K562 (cell line): ENCODE results near the gene ARHGAP42. TPM values are rescaled to one million over a fixed set of nuclear protein-coding genes. Genes with fewer than 3 reads are reported as not detected.

Experiments used
- ATAC-seq: fragments of 200-7000 bp; cut with Tn5 transposase; 3 replicates; pipeline ENCODE4 v1.9.1; 2020; ENCODE audit warnings: moderate library complexity
- BruUV-seq: library from RNA; stranded (reverse); fragments of 400-500 nt; replicated peaks from 2 replicates; lab custom pipeline; 2021; lab: Mats Ljungman, UMichigan
- CTCF ChIA-PET: fragments of 300-600 bp; formaldehyde crosslinking; extraction: SDS; loops from one replicate; lab custom pipeline; 2021; ENCODE audit warnings: low intra/inter-chr PET ratio; lab: Yijun Ruan, JAX
- POLR2A ChIA-PET: fragments of 300-600, 350-650 bp; sonication (Branson Sonifier 250); formaldehyde crosslinking; extraction: SDS; loops from one replicate; lab custom pipeline; 2021; ENCODE audit warnings: antibody characterized with exemption, inconsistent platforms; lab: Yijun Ruan, JAX
- DNase-seq, 4 experiments: peaks; one replicate each; pipeline versions ENCODE4 v3.0.0 to v3.0.0-alpha.2; 2011 to 2018; ENCODE audit warnings: low spot score in 3 of 4, mixed read lengths in 3 of 4; ENCODE audit errors: extremely low read depth in 1 of 4
- FAIRE-seq: peaks from 2 replicates; lab custom pipeline; 2011; peaks lifted over from hg19 to GRCh38; lab: Jason Lieb, UNC
- H2AFZ ChIP-seq: 2 replicates; pipeline ENCODE4 v1.6.0; 2011; ENCODE audit warnings: low read depth, low read length, control low read depth, inconsistent platforms
- H3K27ac ChIP-seq: fragments of 200-600 bp; 3 replicates; pipeline ENCODE4 v1.8.0; 2011; ENCODE audit warnings: low read depth, mild to moderate bottlenecking, control low read depth, inconsistent platforms, low read length, moderate library complexity, mixed read lengths; ENCODE audit errors: extremely low read depth
- H3K27me3 ChIP-seq, 2 experiments: fragments of 300-600 bp in 1 of 2; 2 replicates in 1 of 2; 3 replicates in 1 of 2; pipeline versions ENCODE4 v1.6.0 to v1.8.0; 2011; ENCODE audit warnings: inconsistent platforms in 2 of 2, low read length in 2 of 2, mild to moderate bottlenecking in 1 of 2, mixed read lengths in 1 of 2, moderate library complexity in 1 of 2; ENCODE audit not compliant: control insufficient read depth in 2 of 2, insufficient read depth in 2 of 2
- H3K36me3 ChIP-seq: fragments of 300-600 bp; 3 replicates; pipeline ENCODE4 v1.8.0; 2011; ENCODE audit warnings: mild to moderate bottlenecking, low read length, inconsistent platforms; ENCODE audit not compliant: control insufficient read depth, insufficient read depth
- H3K4me1 ChIP-seq, 2 experiments: fragments of 200-600 bp in 1 of 2; replicated peaks in 1 of 2; 2 replicates in 1 of 2; 3 replicates in 1 of 2; pipeline versions ENCODE4 v1.5.1 to v1.8.0; 2011; ENCODE audit warnings: inconsistent platforms in 2 of 2, low read length in 2 of 2, mild to moderate bottlenecking in 1 of 2, mixed read lengths in 1 of 2, moderate library complexity in 1 of 2; ENCODE audit not compliant: control insufficient read depth in 2 of 2, insufficient read depth in 2 of 2
- H3K4me2 ChIP-seq: 2 replicates; pipeline ENCODE4 v1.6.1; 2011; ENCODE audit warnings: low read length, control low read depth, inconsistent platforms, mixed read lengths; ENCODE audit not compliant: insufficient read depth
- H3K4me3 ChIP-seq: fragments of 200-600 bp; sonication (generic), shearing (Covaris generic); 2 replicates; pipeline ENCODE4 v1.5.1; 2016; ENCODE audit warnings: control low read depth, inconsistent platforms
- H3K79me2 ChIP-seq: fragments of 200-600 bp; 3 replicates; pipeline ENCODE4 v1.8.0; 2011; ENCODE audit warnings: low read length, inconsistent platforms; ENCODE audit not compliant: control insufficient read depth, insufficient read depth
- H3K9ac ChIP-seq, 2 experiments: 2 replicates each; pipeline versions ENCODE4 v1.6.0 to v1.6.1; 2011; ENCODE audit warnings: low read depth in 2 of 2, low read length in 2 of 2, control low read depth in 1 of 2, inconsistent platforms in 1 of 2, mild to moderate bottlenecking in 1 of 2, mixed read lengths in 1 of 2; ENCODE audit not compliant: insufficient read depth in 1 of 2
- H3K9me1 ChIP-seq: one replicate; pipeline ENCODE4 v1.6.0; 2011; ENCODE audit warnings: inconsistent platforms, mild to moderate bottlenecking, low read length, moderate library complexity; ENCODE audit not compliant: control insufficient read depth, insufficient read depth
- H3K9me3 ChIP-seq: replicated peaks from 2 replicates; pipeline ENCODE4 v1.5.1; 2011; ENCODE audit warnings: low read depth, low read length, inconsistent platforms; ENCODE audit not compliant: control insufficient read depth, insufficient read depth
- H4K20me1 ChIP-seq: replicated peaks from 2 replicates; pipeline ENCODE4 v1.6.1; 2011; ENCODE audit warnings: low read length, inconsistent platforms, mixed read lengths; ENCODE audit not compliant: control insufficient read depth, insufficient read depth
- ARID4B ChIP-seq: sonication (generic); formaldehyde crosslinking; IDR thresholded peaks from 2 replicates; pipeline ENCODE4 v1.8.0; 2022; ENCODE audit warnings: mild to moderate bottlenecking, missing genetic modification reagents
- ATF4 ChIP-seq: fragments of 450-650 bp; formaldehyde crosslinking; IDR thresholded peaks from 2 replicates; pipeline ENCODE4 v1.4.0; 2022; ENCODE audit warnings: mild to moderate bottlenecking, moderate library complexity
- MBD2 ChIP-seq: sonication (generic); IDR thresholded peaks from 2 replicates; pipeline ENCODE4 v1.6.1; 2016; ENCODE audit warnings: low read depth, borderline replicate concordance
- VEZF1 ChIP-seq: fragments of 200-800 bp; sonication (Bioruptor generic); IDR thresholded peaks from 2 replicates; pipeline ENCODE4 v1.6.1; 2017; ENCODE audit warnings: missing genetic modification characterization, missing compliant biosample characterization
- ZBED1 ChIP-seq: IDR thresholded peaks from 2 replicates; pipeline ENCODE4 v1.6.1; 2014
- ZZZ3 ChIP-seq: fragments of 450-650 bp; IDR thresholded peaks from 2 replicates; pipeline ENCODE4 v1.6.1; 2016; ENCODE audit warnings: antibody characterized with exemption, mild to moderate bottlenecking, moderate library complexity
- WGBS: fragments of 100-300 bp; shearing (Covaris generic); methylation state at CpG from one replicate; pipeline ENCODE4 v1.1.6; 2016; ENCODE audit warnings: low coverage, mixed read lengths; ENCODE audit not compliant: insufficient coverage; ENCODE audit errors: missing lambda C conversion rate; 5-methylcytosine and 5-hydroxymethylcytosine counted together
- in situ Hi-C: fragments of 300-500 bp; cut with MboI; formaldehyde crosslinking; loops from 4 replicates; pipeline ENCODE4 v1.15.0; 2018; ENCODE audit warnings: inconsistent platforms, mixed read lengths
- intact Hi-C: fragments of 100-400 bp; cut with micrococcal nuclease; formaldehyde crosslinking; loops from 2 replicates; pipeline ENCODE4 v1.14.2; 2022
- polyA plus RNA-seq, 8 experiments: library from polyadenylated mRNA; depleted of rRNA in 4 of 8; stranded (reverse) in 5 of 8; unstranded in 3 of 8; fragments of >200 nt; fragmentation: Nextera tagmentation in 2 of 8; fragmentation: Illumina TruSeq in 1 of 8; extraction: Ambion mirVana in 2 of 8; extraction: Trizol in 1 of 8; gene quantifications; 2 replicates each; pipeline versions ENCODE4 v1.2.1 to v1.2.3, GENCODE V29; 2011 to 2014; ENCODE audit warnings: inconsistent platforms in 1 of 8, missing spikeins in 1 of 8
- total RNA-seq, 7 experiments: library from RNA; depleted of rRNA in 6 of 7; stranded (reverse); fragments of >200 nt in 6 of 7; fragmentation: Illumina TruSeq in 2 of 7; extraction: Trizol in 2 of 7; gene quantifications; 2 replicates each; pipeline versions ENCODE4 v1.2.1 to v1.2.3, GENCODE V29; 2011 to 2021; ENCODE audit warnings: low replicate concordance in 1 of 7

Gene ARHGAP42
- total and polyA plus RNA-seq, 9 of the 15 experiments (the other 6 are each of a cell fraction or from before 2014, with no cell fraction given) = 0.95 to 6.1 (median 2.4) TPM

GRCh38 chr11:100637706-100638105 lies 49.4 kb upstream of the ARHGAP42 start:
- ATAC-seq = no peak
- Histone ChIP-seq H3K9me3 (no peaks in the 10 kb centered on the region), H3K4me1 (peaks cover 0 to 14% of the 10 kb centered on the region in 2 experiments; a peak in 3 of 5 replicates), H3K27ac (no peak overlapping the region), H2AFZ (peak overlapping the region; percentile 44; the same call in 1 of the 2 replicates), H3K36me3 (no peaks in the 10 kb centered on the region), H3K79me2 (no peaks in the 10 kb centered on the region), H3K9ac (no peak overlapping the region), H4K20me1 (no peaks in the 10 kb centered on the region), H3K4me2 (no peak overlapping the region), H3K9me1 (no peaks in the 10 kb centered on the region), H3K4me3 (no peak overlapping the region), H3K27me3 (no peaks in the 10 kb centered on the region)
- DNase-seq = no peak
- FAIRE-seq = no peak
- no peak for TF ChIP-seq ZBED1
- TF ChIP-seq VEZF1 (CRISPR knock-in tag) = no peak
- TF ChIP-seq ZZZ3 = no peak
- no peak for TF ChIP-seq ATF4
- TF ChIP-seq ARID4B = no peak
- no peak for TF ChIP-seq MBD2
- in situ Hi-C loops (no loop called here), intact Hi-C loops (no loop called here)
- ChIA-PET CTCF (no interaction called here), POLR2A (interaction anchor here (0.6 kb wide), 1 partner anchor 1633 kb away, joined by 5 read pairs; no protein-coding TSS in a partner anchor)
- BruUV-seq = no TSS peak
- 17% methylated on average over 10 of the region's 10 CpGs for WGBS
